ENCODE data around the gene PSMB10. TPM values are rescaled to one million over a fixed set of nuclear protein-coding genes. Genes with fewer than 3 reads are reported as not detected.
"Not testable (repeated sequence)": the region's sequence is repeated elsewhere in the genome, so short reads cannot be mapped to it uniquely, and the experiment has no call there.

The PSMB10 gene
- total RNA-seq, 1 donor from 2014 or later: 17.2 TPM

GRCh38 chr16:67976205-67976604 is 39.6 kb upstream of the PSMB10 start:
- H3K4me1 Mint-ChIP-seq: no peaks in the 10 kb centered on the region
- peaks cover 2% of the 10 kb centered on the region for H3K27me3 Mint-ChIP-seq (ENCODE audit: low read depth)
- no peaks in the 10 kb centered on the region for H3K9me3 Mint-ChIP-seq
- H3K4me3 Mint-ChIP-seq: no peak overlapping the region
- no peak for TF ChIP-seq CTCF (IDR thresholded peaks at IDR 0.05; ENCODE audit: unreplicated experiment)
- DNase-seq (ENCODE audit: low spot score in 2 of 2, unreplicated experiment in 2 of 2): no peak
- no peaks in the 10 kb centered on the region for H3K36me3 Mint-ChIP-seq
- H3K27ac Mint-ChIP-seq: no peak overlapping the region

- no peak for TF ChIP-seq CTCF (IDR thresholded peaks at IDR 0.05; ENCODE audit: unreplicated experiment)
- H3K36me3 Mint-ChIP-seq: no peaks in the 10 kb centered on the region
- no peak for DNase-seq (ENCODE audit: low spot score in 2 of 2, unreplicated experiment in 2 of 2)
- H3K9me3 Mint-ChIP-seq: no peaks in the 10 kb centered on the region
- H3K27me3 Mint-ChIP-seq (ENCODE audit: low read depth): peaks cover 2% of the 10 kb centered on the region
- H3K4me1 Mint-ChIP-seq: no peaks in the 10 kb centered on the region
- no peak overlapping the region for H3K27ac Mint-ChIP-seq
- H3K4me3 Mint-ChIP-seq: no peak overlapping the region
Observed at GRCh38 chr16:67975321-67976105, 38.9 kb upstream of the PSMB10 start.

GRCh38 chr16:67972285-67972684 is 35.6 kb upstream of the PSMB10 start:
- H3K4me3 Mint-ChIP-seq; H3K9me3 Mint-ChIP-seq; H3K27ac Mint-ChIP-seq; H3K27me3 Mint-ChIP-seq (ENCODE audit: low read depth); H3K36me3 Mint-ChIP-seq; DNase-seq (ENCODE audit: low spot score in 2 of 2, unreplicated experiment in 2 of 2); H3K4me1 Mint-ChIP-seq: not testable (repeated sequence)

- TF ChIP-seq CTCF (IDR thresholded peaks at IDR 0.05; ENCODE audit: unreplicated experiment): no peak
- no peak overlapping the region for H3K4me3 Mint-ChIP-seq
- H3K27me3 Mint-ChIP-seq (ENCODE audit: low read depth): no peaks in the 10 kb centered on the region
- no peaks in the 10 kb centered on the region for H3K36me3 Mint-ChIP-seq
- H3K4me1 Mint-ChIP-seq: peaks cover 20% of the 10 kb centered on the region
- DNase-seq (ENCODE audit: low spot score in 2 of 2, unreplicated experiment in 2 of 2): no peak
- no peak overlapping the region for H3K27ac Mint-ChIP-seq
- H3K9me3 Mint-ChIP-seq: no peaks in the 10 kb centered on the region
Observed at GRCh38 chr16:67971111-67971510, 34.5 kb upstream of the PSMB10 start.

GRCh38 chr16:67969254-67970039 is 32.8 kb upstream of the PSMB10 start:
- Mint-ChIP-seq H3K27me3 (ENCODE audit: low read depth) (no peaks in the 10 kb centered on the region), H3K4me1 (peaks cover 36% of the 10 kb centered on the region), H3K9me3 (no peaks in the 10 kb centered on the region), H3K4me3 (peak overlapping the region; percentile 100), H3K36me3 (no peaks in the 10 kb centered on the region), H3K27ac (peak overlapping the region; percentile 88)
- DNase-seq (ENCODE audit: low spot score in 2 of 2, unreplicated experiment in 2 of 2): no peak
- TF ChIP-seq CTCF (IDR thresholded peaks at IDR 0.05; ENCODE audit: unreplicated experiment): no peak

Measured in mesothelial cell of epicardium (in vitro differentiated cells).